OCI-LY3 (cell line): Measurements from ENCODE around the gene TTI1.

Experiments
- CTCF ChIP-seq: fragments of 200-600, 300-600 bp; sonication (generic); IDR thresholded peaks from 2 replicates; pipeline ENCODE4 v1.5.1; 2014; ENCODE audit warnings: antibody characterized with exemption, low read length, low read depth
- EZH2phosphoT487 ChIP-seq: fragments of 200-600 bp; shearing (Covaris generic); IDR thresholded peaks from 2 replicates; pipeline ENCODE4 v1.6.1; 2018; ENCODE audit warnings: antibody characterized with exemption, mixed run types, low read depth

DNA sequence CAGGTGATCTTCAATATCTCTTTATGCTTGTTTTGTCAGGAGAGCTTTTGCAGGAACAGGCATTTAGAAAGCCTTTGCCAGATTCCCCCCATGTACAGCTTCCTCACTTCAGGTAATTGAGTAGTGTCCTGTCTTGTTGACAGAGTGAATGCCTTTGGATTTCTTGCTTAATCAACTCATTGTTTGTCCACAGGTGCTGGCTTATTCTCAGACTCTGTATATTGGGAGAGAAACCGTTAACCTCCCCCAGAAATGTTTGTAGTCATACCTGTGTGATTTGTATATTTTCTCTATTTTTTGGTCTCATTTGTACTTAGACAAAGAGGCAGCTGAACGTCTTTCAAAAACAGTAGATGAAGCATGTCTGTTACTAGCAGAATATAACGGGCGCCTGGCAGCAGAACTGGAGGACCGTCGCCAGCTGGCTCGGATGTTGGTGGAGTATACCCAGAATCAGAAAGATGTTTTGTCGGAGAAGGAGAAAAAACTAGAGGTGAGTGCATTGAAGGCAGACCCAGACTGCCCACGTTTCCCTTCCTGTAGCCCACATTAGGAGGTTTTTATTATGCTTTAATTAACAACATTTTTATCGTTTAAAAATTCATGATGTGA is 32.6 kb upstream of the TTI1 start:
- TF ChIP-seq CTCF (no peak), EZH2phosphoT487 (no peak)
